GM18499 (cell line): Measurements from ENCODE around the gene PDPN.

Experiments
- ATAC-seq: cut with Tn5 transposase; IDR thresholded peaks from one replicate; pipeline ENCODE4 v1.9.1; 2021; ENCODE audit warnings: moderate number of reproducible peaks; ENCODE audit not compliant: insufficient read depth, unreplicated experiment

PDPN gene

DNA sequence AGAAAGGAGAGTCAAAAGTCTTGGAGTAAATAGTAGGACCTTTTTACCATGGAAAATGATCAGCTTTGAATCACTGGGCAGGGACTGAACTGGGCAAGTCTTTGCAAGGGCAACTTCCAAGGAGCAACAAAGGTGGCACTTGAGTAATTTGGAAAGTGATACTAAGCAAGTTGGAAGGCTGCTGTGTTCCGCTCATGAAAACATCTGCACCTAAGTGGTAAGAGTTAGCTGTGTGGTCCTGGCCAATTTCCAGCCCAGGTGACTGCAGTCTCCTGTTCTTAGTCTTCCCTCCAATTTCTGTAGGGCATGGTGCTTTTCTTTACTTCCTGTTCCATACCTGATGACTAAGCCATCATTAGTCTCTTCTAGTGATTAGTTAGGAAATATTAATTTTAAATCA, 80.8 kb downstream of the PDPN start:
- no peak for ATAC-seq

DNA sequence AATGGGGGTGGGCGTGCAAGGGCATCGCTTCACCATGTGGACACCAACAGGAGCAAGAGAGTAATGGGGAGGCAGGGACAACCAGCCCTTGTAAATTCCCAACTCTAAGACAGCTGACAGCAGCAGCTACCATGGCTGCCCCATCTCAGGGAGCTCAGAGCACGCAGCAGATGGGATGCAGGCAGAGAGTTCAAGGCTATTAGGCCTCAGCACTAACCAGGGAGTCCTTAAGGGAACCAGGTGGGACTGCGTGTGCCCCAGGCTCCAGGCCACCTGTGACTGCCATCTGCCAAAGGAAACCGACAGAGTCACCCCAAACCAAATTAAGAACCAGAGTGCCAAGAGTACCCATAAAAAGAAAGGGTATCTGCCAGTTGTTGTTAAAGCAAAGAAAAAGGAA, 82.7 kb downstream of the PDPN start:
- no peak for ATAC-seq
